ENCODE data around the gene KLHL30. TPM values are rescaled to one million over a fixed set of nuclear protein-coding genes. Genes with fewer than 3 reads are reported as not detected.

Gene KLHL30
- total and polyA plus RNA-seq, 12 donors = 0.10 to 4.3 (median 0.16) TPM; not detected in 4

- DNase-seq = no peak
- intact Hi-C loops (cut with DNase I) = no loop called here
- no peak for TF ChIP-seq POLR2A (IDR thresholded peaks at IDR 0.05)
- TF ChIP-seq CTCF (IDR thresholded peaks at IDR 0.05) = no peak
- no peaks in the 10 kb centered on the region for H3K9me3 ChIP-seq (replicated peaks in 1 of 3)
- no peak overlapping the region for H3K27ac ChIP-seq
- WGBS, 4 donors = 90 to 95% (median 91%) methylated on average over 19 to 60 of the region's 60 CpGs
- no peaks in the 10 kb centered on the region for H3K36me3 ChIP-seq (replicated peaks in 1 of 2)
- no peaks in the 10 kb centered on the region for H3K27me3 ChIP-seq
- no peak overlapping the region for H3K4me3 ChIP-seq
- H3K4me1 ChIP-seq (replicated peaks in 1 of 2) = no peaks in the 10 kb centered on the region
These were observed 2.5 kb downstream of the KLHL30 start for GRCh38 chr2:238140721-238141540.

- Histone ChIP-seq H3K4me3 (no peak overlapping the region), H3K9me3 (replicated peaks in 1 of 3) (no peaks in the 10 kb centered on the region), H3K36me3 (replicated peaks in 1 of 2) (no peaks in the 10 kb centered on the region), H3K27me3 (no peaks in the 10 kb centered on the region), H3K4me1 (replicated peaks in 1 of 2) (no peaks in the 10 kb centered on the region), H3K27ac (no peak overlapping the region)
- DNase-seq = no peak
- TF ChIP-seq CTCF (IDR thresholded peaks at IDR 0.05) (no peak), POLR2A (IDR thresholded peaks at IDR 0.05) (no peak)
- intact Hi-C loops (cut with DNase I) = no loop called here
- 70 to 73% (median 73%) methylated on average over 3 to 10 of the region's 10 CpGs for WGBS, 4 donors
These were observed 3.3 kb downstream of the KLHL30 start for GRCh38 chr2:238141541-238142318.

GRCh38 chr2:238142382-238143205 lies 4.1 kb downstream of the KLHL30 start:
- H3K27ac ChIP-seq = no peak overlapping the region
- no peaks in the 10 kb centered on the region for H3K9me3 ChIP-seq (replicated peaks in 1 of 3)
- no peak for TF ChIP-seq CTCF (IDR thresholded peaks at IDR 0.05)
- TF ChIP-seq POLR2A (IDR thresholded peaks at IDR 0.05) = no peak
- no peaks in the 10 kb centered on the region for H3K36me3 ChIP-seq (replicated peaks in 1 of 2)
- WGBS, 4 donors = 80 to 82% (median 81%) methylated on average over 21 to 30 of the region's 30 CpGs; no CpG with 5 or more reads in 1 of the 4 donors
- no peak overlapping the region for H3K4me3 ChIP-seq
- intact Hi-C loops (cut with DNase I) = no loop called here
- no peak for DNase-seq
- H3K4me1 ChIP-seq (replicated peaks in 1 of 2) = no peaks in the 10 kb centered on the region
- no peaks in the 10 kb centered on the region for H3K27me3 ChIP-seq

All from adrenal gland (tissue), 12 donors.